CD4-positive, CD25-positive, alpha-beta regulatory T cell (primary cell): ENCODE measurements around the gene FBXL15. TPM values are rescaled to one million over a fixed set of nuclear protein-coding genes. Genes with fewer than 3 reads are reported as not detected.
A peak's percentile ranks its signal among the peaks of the same experiment; 100 is the strongest.

ENCODE experiments used
- ATAC-seq, 2 donors: fragments of 150-1000 bp; cut with Tn5 transposase; one replicate each; pipeline ENCODE4 v1.10.0; 2021; ENCODE audit warnings: low read depth in 2 of 2, moderate number of reproducible peaks in 2 of 2, moderate library complexity in 1 of 2
- DNase-seq, 3 donors: peaks; one replicate each; pipeline versions ENCODE4 v3.0.0 to v3.0.0-alpha.2; 2012 to 2022; ENCODE audit warnings: mixed read lengths in 1 of 3
- H3K27ac ChIP-seq: one replicate; pipeline ENCODE4 v1.7.0; 2013; ENCODE audit warnings: mild to moderate bottlenecking, low read length; ENCODE audit not compliant: insufficient read depth, poor library complexity, severe bottlenecking
- H3K27me3 ChIP-seq: one replicate; pipeline ENCODE4 v1.7.0; 2013; ENCODE audit warnings: low read length; ENCODE audit not compliant: control insufficient read depth, insufficient read depth
- H3K36me3 ChIP-seq: one replicate; pipeline ENCODE4 v1.7.0; 2013; ENCODE audit warnings: mild to moderate bottlenecking, low read length, moderate library complexity; ENCODE audit not compliant: control insufficient read depth, insufficient read depth
- H3K4me1 ChIP-seq: 2 replicates; pipeline ENCODE4 v1.7.0; 2013; ENCODE audit warnings: mild to moderate bottlenecking, low read length; ENCODE audit not compliant: insufficient read depth, control insufficient read depth, poor library complexity, severe bottlenecking
- H3K4me3 ChIP-seq: one replicate; pipeline ENCODE4 v1.7.0; 2013; ENCODE audit warnings: low read depth, mild to moderate bottlenecking, low read length, moderate library complexity
- H3K9me3 ChIP-seq, 2 experiments: 1 replicate in 1 of 2; 2 replicates in 1 of 2; pipeline ENCODE4 v1.7.0; 2013; ENCODE audit warnings: low read length in 2 of 2, mild to moderate bottlenecking in 1 of 2, moderate library complexity in 1 of 2; ENCODE audit not compliant: control insufficient read depth in 2 of 2
- H3K27ac Mint-ChIP-seq, 3 donors: one replicate each; pipeline ENCODE4 v1.8.0; 2020 to 2022; ENCODE audit warnings: mild to moderate bottlenecking in 3 of 3, mixed read lengths in 3 of 3, moderate library complexity in 2 of 3
- H3K27me3 Mint-ChIP-seq: one replicate; pipeline ENCODE4 v1.8.0; 2022; ENCODE audit warnings: mild to moderate bottlenecking, mixed read lengths
- H3K36me3 Mint-ChIP-seq: one replicate; pipeline ENCODE4 v1.8.0; 2020; ENCODE audit warnings: mixed read lengths
- H3K4me1 Mint-ChIP-seq, 4 donors: one replicate each; pipeline ENCODE4 v1.8.0; 2020 to 2022; ENCODE audit warnings: mixed read lengths in 4 of 4, mild to moderate bottlenecking in 1 of 4
- H3K4me3 Mint-ChIP-seq, 4 donors: one replicate each; pipeline ENCODE4 v1.8.0; 2020 to 2022; ENCODE audit warnings: mild to moderate bottlenecking in 4 of 4, mixed read lengths in 4 of 4, moderate library complexity in 3 of 4
- H3K9me3 Mint-ChIP-seq, 7 donors: one replicate each; pipeline ENCODE4 v1.8.0; 2020 to 2022; ENCODE audit warnings: mixed read lengths in 7 of 7, mild to moderate bottlenecking in 3 of 7, moderate library complexity in 2 of 7
- polyA plus RNA-seq, 4 donors: library from polyadenylated mRNA; unstranded; fragments of 300-500 nt; fragmentation: Illumina TruSeq; gene quantifications; one replicate each; pipeline ENCODE4 v1.2.3, GENCODE V29; 2021
- total RNA-seq: library from RNA; stranded (reverse); gene quantifications from one replicate; pipeline ENCODE4 v1.2.3, GENCODE V29; 2022

FBXL15 gene
- total and polyA plus RNA-seq, 5 donors from 2014 or later = 12.8 to 40.1 (median 29.7) TPM

- peaks cover 44% of the 10 kb centered on the region for H3K4me1 ChIP-seq
- H3K9me3 ChIP-seq = no peaks in the 10 kb centered on the region
- peaks cover 3% of the 10 kb centered on the region for H3K36me3 ChIP-seq
- DNase-seq (peak in 1 of 3 donors; percentile 60), ATAC-seq (no peak)
- peak overlapping the region; percentile 41 for H3K4me3 ChIP-seq
- H3K27me3 Mint-ChIP-seq = peaks cover 16% of the 10 kb centered on the region
- peak overlapping the region; percentile 5 to 98 (median 93) for H3K27ac Mint-ChIP-seq
- H3K27me3 ChIP-seq = peaks cover 7% of the 10 kb centered on the region
- peak overlapping the region; percentile 93 to 98 (median 96) for H3K4me3 Mint-ChIP-seq
- peaks cover 0 to 49% (median 18%) of the 10 kb centered on the region in 4 donors for H3K4me1 Mint-ChIP-seq
- peaks cover 0 to 4% (median 0%) of the 10 kb centered on the region in 7 donors for H3K9me3 Mint-ChIP-seq
- no peaks in the 10 kb centered on the region for H3K36me3 Mint-ChIP-seq
- peak overlapping the region; percentile 79 for H3K27ac ChIP-seq
Observed at GRCh38 chr10:102421507-102421756, 796 bp downstream of the FBXL15 start.

- Histone ChIP-seq H3K27me3 (peaks cover 7% of the 10 kb centered on the region), H3K36me3 (peaks cover 3% of the 10 kb centered on the region), H3K4me1 (peaks cover 44% of the 10 kb centered on the region), H3K27ac (peak overlapping the region; percentile 79), H3K4me3 (peak overlapping the region; percentile 61), H3K9me3 (no peaks in the 10 kb centered on the region)
- Mint-ChIP-seq H3K27ac (peak overlapping the region; percentile 32 to 98 (median 38)), H3K27me3 (peaks cover 15% of the 10 kb centered on the region), H3K4me1 (peaks cover 0 to 49% (median 18%) of the 10 kb centered on the region in 4 donors), H3K9me3 (peaks cover 0 to 4% (median 0%) of the 10 kb centered on the region in 7 donors), H3K4me3 (peak overlapping the region; percentile 93 to 98 (median 96)), H3K36me3 (no peaks in the 10 kb centered on the region)
- ATAC-seq (peak; percentile 3 to 5), DNase-seq (no peak)
Observed at GRCh38 chr10:102421757-102422512, 1.3 kb downstream of the FBXL15 start.

GRCh38 chr10:102422545-102423129 lies 2.0 kb downstream of the FBXL15 start:
- H3K27me3 Mint-ChIP-seq = peaks cover 9% of the 10 kb centered on the region
- peak overlapping the region; percentile 32 to 42 (median 38) for H3K27ac Mint-ChIP-seq
- H3K27ac ChIP-seq = peak overlapping the region; percentile 79
- H3K4me1 Mint-ChIP-seq = peaks cover 3 to 52% (median 23%) of the 10 kb centered on the region in 4 donors
- H3K36me3 ChIP-seq = peaks cover 3% of the 10 kb centered on the region
- no peak for ATAC-seq
- peak overlapping the region; percentile 92 to 98 (median 95) for H3K4me3 Mint-ChIP-seq
- H3K27me3 ChIP-seq = peaks cover 7% of the 10 kb centered on the region
- DNase-seq = peak in 2 of 3 donors; percentile 26 to 62
- H3K9me3 ChIP-seq = no peaks in the 10 kb centered on the region
- H3K36me3 Mint-ChIP-seq = no peaks in the 10 kb centered on the region
- peak overlapping the region; percentile 61 for H3K4me3 ChIP-seq
- H3K9me3 Mint-ChIP-seq = peaks cover 0 to 4% (median 0%) of the 10 kb centered on the region in 7 donors
- H3K4me1 ChIP-seq = peaks cover 44% of the 10 kb centered on the region

GRCh38 chr10:102423372-102423968 lies 2.8 kb downstream of the FBXL15 start:
- no peak overlapping the region for H3K27ac Mint-ChIP-seq

GRCh38 chr10:102424145-102424544 lies 3.5 kb downstream of the FBXL15 start:
- H3K4me3 Mint-ChIP-seq = peak overlapping the region in 3 of 4 donors; percentile 69 to 97 (median 75)
- DNase-seq (no peak), ATAC-seq (no peak)
- Histone ChIP-seq H3K4me1 (peaks cover 40% of the 10 kb centered on the region), H3K9me3 (no peaks in the 10 kb centered on the region), H3K27ac (no peak overlapping the region), H3K27me3 (no peaks in the 10 kb centered on the region), H3K4me3 (no peak overlapping the region), H3K36me3 (peaks cover 3% of the 10 kb centered on the region)
- H3K36me3 Mint-ChIP-seq = no peaks in the 10 kb centered on the region
- no peaks in the 10 kb centered on the region for H3K9me3 Mint-ChIP-seq
- H3K27me3 Mint-ChIP-seq = peaks cover 9% of the 10 kb centered on the region
- peaks cover 5 to 43% (median 23%) of the 10 kb centered on the region in 4 donors for H3K4me1 Mint-ChIP-seq
- H3K27ac Mint-ChIP-seq = no peak overlapping the region

More at GRCh38 chr10:102423372-102423968, 2.8 kb downstream of the FBXL15 start:
- peaks cover 44% of the 10 kb centered on the region for H3K4me1 ChIP-seq
- H3K9me3 ChIP-seq = no peaks in the 10 kb centered on the region
- peaks cover under 1% of the 10 kb centered on the region for H3K27me3 ChIP-seq
- Mint-ChIP-seq H3K4me3 (peak overlapping the region in 3 of 4 donors; percentile 66 to 97 (median 69)), H3K4me1 (peaks cover 5 to 46% (median 23%) of the 10 kb centered on the region in 4 donors), H3K36me3 (no peaks in the 10 kb centered on the region), H3K27me3 (peaks cover 9% of the 10 kb centered on the region), H3K9me3 (no peaks in the 10 kb centered on the region)
- H3K36me3 ChIP-seq = peaks cover 3% of the 10 kb centered on the region
- H3K4me3 ChIP-seq = no peak overlapping the region
- DNase-seq = no peak
- no peak for ATAC-seq
- H3K27ac ChIP-seq = no peak overlapping the region

- Histone ChIP-seq H3K36me3 (peaks cover 3% of the 10 kb centered on the region), H3K27me3 (no peaks in the 10 kb centered on the region), H3K27ac (no peak overlapping the region), H3K4me1 (peaks cover 32% of the 10 kb centered on the region), H3K9me3 (no peaks in the 10 kb centered on the region), H3K4me3 (no peak overlapping the region)
- Mint-ChIP-seq H3K27ac (no peak overlapping the region), H3K27me3 (peaks cover 9% of the 10 kb centered on the region), H3K4me1 (peaks cover 5 to 35% (median 22%) of the 10 kb centered on the region in 4 donors), H3K36me3 (no peaks in the 10 kb centered on the region), H3K4me3 (peak overlapping the region in 1 of 4 donors; percentile 97), H3K9me3 (no peaks in the 10 kb centered on the region)
- no peak for ATAC-seq
- DNase-seq = no peak
Observed at GRCh38 chr10:102424916-102425315, 4.3 kb downstream of the FBXL15 start.

- Histone ChIP-seq H3K27ac (no peak overlapping the region), H3K4me1 (peaks cover 27% of the 10 kb centered on the region), H3K9me3 (no peaks in the 10 kb centered on the region), H3K36me3 (peaks cover 3% of the 10 kb centered on the region), H3K4me3 (no peak overlapping the region), H3K27me3 (no peaks in the 10 kb centered on the region)
- Mint-ChIP-seq H3K27ac (no peak overlapping the region), H3K4me3 (no peak overlapping the region), H3K36me3 (no peaks in the 10 kb centered on the region), H3K4me1 (peaks cover 5 to 30% (median 19%) of the 10 kb centered on the region in 4 donors), H3K9me3 (no peaks in the 10 kb centered on the region), H3K27me3 (peaks cover 7% of the 10 kb centered on the region)
- DNase-seq (no peak), ATAC-seq (no peak)
Observed at GRCh38 chr10:102425444-102425843, 4.8 kb downstream of the FBXL15 start.
